Stromal cell of bone marrow (primary cell): Measurements from ENCODE around the gene ANGPT4.
A peak's percentile ranks its signal among the peaks of the same experiment; 100 is the strongest.
"Not testable (repeated sequence)": the region's sequence is repeated elsewhere in the genome, so short reads cannot be mapped to it uniquely, and the experiment has no call there.

Experiments used
- DNase-seq: peaks from one replicate; pipeline ENCODE4 v3.0.0-alpha.2; 2012; ENCODE audit warnings: low read depth

ANGPT4 gene

DNA sequence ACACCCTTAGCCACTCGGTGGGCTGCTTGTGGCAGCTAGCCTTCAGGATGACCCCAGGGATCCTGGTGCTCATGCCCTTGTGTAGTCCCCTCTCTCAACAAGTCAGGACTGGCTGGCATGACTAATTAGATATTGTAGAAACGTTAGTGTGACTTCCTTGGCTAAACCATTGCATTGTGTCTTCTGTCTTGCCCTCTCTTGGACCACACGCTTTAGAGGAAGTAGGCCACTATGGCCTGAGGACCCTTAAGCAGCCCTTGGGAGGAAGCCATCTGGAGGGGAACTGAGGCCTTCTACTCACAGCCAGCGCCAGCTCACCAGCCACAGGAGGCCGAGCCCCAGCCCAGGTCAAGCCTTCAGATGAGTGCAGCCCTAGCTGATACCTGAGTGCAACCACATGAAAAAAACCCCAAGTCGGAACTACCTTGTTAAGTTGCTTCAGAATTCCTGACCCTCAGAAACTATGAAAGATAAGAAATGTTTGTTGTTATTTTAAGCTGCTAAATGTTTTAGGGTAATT is 10.1 kb downstream of the ANGPT4 start:
- DNase-seq, result no peak

GRCh38 chr20:905396-905961 is 10.7 kb downstream of the ANGPT4 start:
- no peak for DNase-seq

GRCh38 chr20:904039-904545 is 12.0 kb downstream of the ANGPT4 start:
- no peak for DNase-seq

- DNase-seq, result not testable (repeated sequence)
These were observed 18.7 kb downstream of the ANGPT4 start for GRCh38 chr20:897436-897835.

GRCh38 chr20:896501-897025 is 19.6 kb downstream of the ANGPT4 start:
- DNase-seq, result no peak

DNA sequence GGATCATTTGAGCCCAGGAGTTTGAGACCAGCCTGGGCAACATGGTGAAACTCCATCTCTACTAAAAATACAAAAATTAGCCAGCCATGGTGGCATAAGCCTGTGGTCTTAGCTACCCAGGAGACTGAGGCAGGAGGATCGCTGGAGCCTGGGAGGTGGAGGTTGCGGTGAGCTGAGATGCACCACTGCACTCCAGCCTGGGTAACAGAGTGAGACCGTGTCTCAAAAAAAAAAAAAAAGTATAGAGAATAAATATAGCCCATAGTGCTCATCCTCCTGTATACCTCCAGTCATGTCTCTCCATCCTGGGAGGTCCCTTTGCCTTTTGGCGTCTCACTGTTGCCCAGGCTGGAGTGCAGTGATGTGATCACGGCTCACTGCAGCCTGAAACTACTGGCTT is 23.8 kb downstream of the ANGPT4 start:
- DNase-seq, result not testable (repeated sequence)

GRCh38 chr20:891706-892080 is 24.4 kb downstream of the ANGPT4 start:
- DNase-seq, result no peak

- DNase-seq, result no peak
These were observed 25.0 kb downstream of the ANGPT4 start for GRCh38 chr20:891058-891705.

- DNase-seq, result no peak
These were observed 25.5 kb downstream of the ANGPT4 start for GRCh38 chr20:890666-891057.

DNA sequence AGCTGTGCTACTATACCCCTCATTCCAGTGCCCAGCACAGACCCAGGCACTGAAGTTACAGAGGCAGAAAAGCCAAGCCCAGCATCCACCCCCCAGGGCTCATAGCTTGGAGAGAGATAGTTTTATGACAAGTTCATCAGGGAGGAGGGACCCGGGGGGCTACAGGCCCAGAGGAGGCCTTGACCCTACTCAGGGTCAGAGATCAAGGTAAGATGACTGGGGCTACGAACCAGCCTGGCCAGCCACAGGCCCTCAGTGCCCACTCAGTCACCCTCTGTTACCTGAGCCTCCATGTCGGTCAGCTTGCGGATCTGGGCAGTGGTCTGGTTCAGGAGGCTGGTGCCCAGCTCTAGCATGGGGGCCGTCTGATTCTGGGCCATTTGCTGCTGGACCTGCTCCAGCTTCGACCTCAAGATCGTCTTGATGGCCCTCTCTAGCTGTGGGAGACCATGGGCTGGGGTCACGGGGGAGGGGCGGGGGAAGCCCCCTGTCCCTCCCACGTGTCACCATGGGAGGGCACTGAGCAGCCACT is 26.1 kb downstream of the ANGPT4 start:
- DNase-seq, result no peak

GRCh38 chr20:889106-889505 is 27.0 kb downstream of the ANGPT4 start:
- no peak for DNase-seq

- DNase-seq, result no peak
These were observed 28.1 kb downstream of the ANGPT4 start for GRCh38 chr20:888057-888456.

GRCh38 chr20:887137-887536 is 29.0 kb downstream of the ANGPT4 start:
- DNase-seq, result no peak

GRCh38 chr20:884983-885952 is 30.9 kb downstream of the ANGPT4 start:
- DNase-seq, result peak; percentile 20

- no peak for DNase-seq
These were observed 34.4 kb downstream of the ANGPT4 start for GRCh38 chr20:881783-882144.

DNA sequence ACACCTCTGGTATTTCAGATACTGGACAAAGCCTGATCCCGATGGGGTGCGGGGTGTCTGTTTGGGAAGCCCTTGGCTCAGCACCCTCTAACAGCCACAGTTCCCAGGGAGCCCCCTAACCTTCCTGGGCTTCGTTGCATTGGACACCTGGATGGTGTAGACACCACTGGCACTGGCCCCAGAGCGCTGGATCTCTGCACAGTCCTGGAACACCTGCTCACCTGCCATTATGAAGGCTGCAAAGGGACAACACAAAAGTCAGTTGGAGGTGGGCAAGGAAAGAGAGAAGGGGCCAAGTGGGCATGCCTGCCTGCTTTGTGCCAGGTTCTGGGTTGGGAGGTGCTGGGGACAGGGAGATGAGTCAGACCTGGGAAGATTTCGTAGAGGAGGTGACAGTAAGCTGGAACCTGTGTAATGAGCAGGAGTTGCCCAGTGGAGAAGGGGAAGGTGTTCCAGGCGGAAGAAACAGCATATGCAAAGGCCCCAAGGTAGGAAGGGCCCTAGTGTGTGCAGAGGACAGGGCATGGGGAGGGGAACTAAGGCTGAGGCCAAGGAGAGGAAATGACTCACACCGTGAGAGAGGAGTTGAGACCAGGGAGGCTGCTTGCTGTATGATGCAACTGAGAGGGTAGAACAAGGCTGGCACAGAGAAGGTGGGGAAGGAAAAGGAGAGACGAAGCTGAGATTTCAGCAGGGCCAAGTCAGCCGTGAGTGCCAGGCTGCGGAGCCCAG is 34.9 kb downstream of the ANGPT4 start:
- peak; percentile 25 for DNase-seq

- DNase-seq, result no peak
These were observed 36.5 kb downstream of the ANGPT4 start for GRCh38 chr20:879626-880025.

DNA sequence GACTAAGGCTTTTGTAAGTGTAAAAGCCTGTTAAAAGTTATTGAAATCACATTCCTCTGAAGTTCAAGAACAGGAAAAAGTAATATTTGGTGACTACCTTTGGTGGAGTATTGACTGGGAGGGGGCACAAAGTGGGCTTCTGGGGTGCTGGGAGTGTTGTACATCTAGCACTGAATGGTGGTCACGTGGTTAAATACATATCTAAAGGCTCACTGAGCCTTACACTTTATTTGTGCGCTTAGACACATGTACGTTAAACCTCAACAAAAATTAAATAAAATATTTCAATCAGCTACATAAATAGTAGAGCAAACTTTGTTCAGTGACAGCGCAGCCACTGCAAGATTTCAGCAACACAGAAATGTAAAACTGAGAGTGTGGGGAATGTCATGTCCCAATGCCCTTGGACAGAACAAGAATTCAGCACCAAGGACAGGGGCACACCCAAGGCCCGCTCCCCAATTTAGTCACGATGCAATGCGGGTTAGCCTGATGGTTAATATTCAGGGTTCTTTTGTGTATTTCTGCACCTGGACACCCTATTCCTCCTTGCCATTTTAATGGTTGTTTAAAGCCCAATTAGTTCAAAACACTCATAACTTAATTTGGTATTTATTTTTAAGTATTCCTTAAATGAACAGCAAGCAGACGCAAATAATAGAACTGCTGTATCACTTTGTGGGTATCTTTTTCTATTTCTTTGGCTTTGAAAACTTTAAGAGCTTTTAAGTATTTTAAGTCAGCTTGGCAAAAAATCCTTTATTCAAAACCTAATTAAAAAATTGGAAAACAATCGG is 37.4 kb downstream of the ANGPT4 start:
- no peak for DNase-seq

DNA sequence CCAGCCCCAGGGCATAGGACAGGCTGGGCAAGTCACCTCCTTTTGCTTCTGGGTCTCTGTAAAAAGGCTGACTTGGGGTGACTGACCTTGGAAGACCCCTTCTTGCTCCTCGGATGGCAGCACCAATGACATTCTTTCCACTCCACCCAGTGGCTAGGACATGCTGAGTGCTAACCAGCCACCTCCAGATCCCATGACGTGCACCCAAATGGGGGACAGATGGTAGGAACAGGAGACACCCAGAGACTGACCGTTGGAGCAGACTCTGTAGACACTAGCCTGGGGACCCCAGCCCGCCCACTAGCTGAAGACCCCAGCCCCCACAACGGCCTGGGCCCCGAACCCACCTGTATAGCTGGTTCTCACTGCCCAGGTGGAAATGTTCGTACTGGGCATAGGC is 38.3 kb downstream of the ANGPT4 start:
- no peak for DNase-seq

DNA sequence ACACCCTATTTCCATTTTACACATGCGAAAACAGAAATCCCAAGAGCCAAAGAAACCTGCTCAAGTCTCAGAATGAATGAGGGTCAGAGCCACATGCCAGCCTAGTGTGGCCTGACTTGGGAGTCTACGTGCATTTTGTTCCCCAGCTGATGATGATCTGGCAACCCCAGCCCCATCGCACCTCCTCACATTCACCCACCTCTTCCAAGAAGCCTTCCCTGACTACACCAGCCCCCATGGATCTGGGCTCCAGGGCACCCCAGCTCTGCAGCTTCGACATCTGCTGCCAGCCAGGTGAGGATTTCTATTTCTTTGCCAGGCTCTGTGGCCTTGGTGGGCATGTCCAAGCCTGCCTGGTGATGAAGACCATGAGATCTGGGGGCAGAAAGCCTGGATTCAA is 41.0 kb downstream of the ANGPT4 start:
- DNase-seq, result no peak
